Common myeloid progenitor, CD34-positive (primary cell): ENCODE results near the gene TSPAN5.
A peak's percentile ranks its signal among the peaks of the same experiment; 100 is the strongest.

Experiments used
- CTCF ChIA-PET: fragments of 350-600 bp; sonication (Branson Sonifier 250); formaldehyde crosslinking; loops from one replicate; lab custom pipeline; 2021; ENCODE audit warnings: antibody characterized with exemption; lab: Charles Lee
- POLR2A ChIA-PET: fragments of 350-600 bp; sonication (Branson Sonifier 250); formaldehyde crosslinking; loops from one replicate; lab custom pipeline; 2021; ENCODE audit warnings: antibody characterized with exemption; lab: Charles Lee
- DNase-seq, 3 donors: peaks; one replicate each; pipeline versions ENCODE4 v3.0.0 to v3.0.0-alpha.2; 2013
- H3K27ac ChIP-seq, 2 experiments: 1 replicate in 1 of 2; 2 replicates in 1 of 2; pipeline ENCODE4 v1.7.0; 2013; ENCODE audit warnings: inconsistent platforms in 2 of 2, low read length in 2 of 2, mild to moderate bottlenecking in 2 of 2, low read depth in 1 of 2, moderate library complexity in 1 of 2; ENCODE audit not compliant: severe bottlenecking in 2 of 2, insufficient read depth in 1 of 2, poor library complexity in 1 of 2
- H3K27me3 ChIP-seq, 5 experiments: replicated peaks in 2 of 5; 1 replicate in 3 of 5; 2 replicates in 2 of 5; pipeline versions ENCODE4 v1.6.1 to v1.7.0; 2013; ENCODE audit warnings: low read length in 4 of 5, mild to moderate bottlenecking in 2 of 5, moderate library complexity in 2 of 5, inconsistent platforms in 1 of 5; ENCODE audit not compliant: insufficient read depth in 5 of 5, control insufficient read depth in 4 of 5
- H3K36me3 ChIP-seq, 4 experiments: 1 replicate in 2 of 4; 2 replicates in 2 of 4; pipeline versions ENCODE4 v1.6.1 to v1.7.0; 2013; ENCODE audit warnings: low read length in 3 of 4, control low read depth in 1 of 4, mild to moderate bottlenecking in 1 of 4; ENCODE audit not compliant: control insufficient read depth in 4 of 4, insufficient read depth in 4 of 4
- H3K4me1 ChIP-seq, 4 experiments: 1 replicate in 3 of 4; 2 replicates in 1 of 4; pipeline versions ENCODE4 v1.6.1 to v1.7.1; 2013; ENCODE audit warnings: low read length in 3 of 4, mild to moderate bottlenecking in 3 of 4, control low read depth in 1 of 4, inconsistent platforms in 1 of 4, moderate library complexity in 1 of 4; ENCODE audit not compliant: control insufficient read depth in 4 of 4, insufficient read depth in 4 of 4; ENCODE audit errors: control extremely low read depth in 1 of 4
- H3K4me3 ChIP-seq, 7 experiments: 1 replicate in 4 of 7; 2 replicates in 3 of 7; pipeline versions ENCODE4 v1.5.1 to v1.7.0; 2013; ENCODE audit warnings: mild to moderate bottlenecking in 7 of 7, low read length in 6 of 7, moderate library complexity in 6 of 7, inconsistent platforms in 2 of 7, low read depth in 2 of 7, control low read depth in 1 of 7; ENCODE audit not compliant: insufficient read depth in 4 of 7, control insufficient read depth in 1 of 7; ENCODE audit errors: extremely low read depth in 1 of 7
- H3K9me3 ChIP-seq, 5 experiments: 1 replicate in 4 of 5; 2 replicates in 1 of 5; pipeline versions ENCODE4 v1.6.1 to v1.7.1; 2013; ENCODE audit warnings: low read length in 4 of 5, mild to moderate bottlenecking in 2 of 5, inconsistent platforms in 1 of 5, low read depth in 1 of 5, moderate library complexity in 1 of 5; ENCODE audit not compliant: control insufficient read depth in 4 of 5, insufficient read depth in 2 of 5; ENCODE audit errors: control extremely low read depth in 1 of 5
- WGBS: methylation state at CpG from one replicate; pipeline ENCODE4 v1.1.5; 2013; ENCODE audit not compliant: insufficient coverage; 5-methylcytosine and 5-hydroxymethylcytosine counted together

Gene TSPAN5

GRCh38 chr4:98508829-98509598 lies 149.4 kb downstream of the TSPAN5 start:
- ChIA-PET CTCF (no interaction called here), POLR2A (no interaction called here)
- no peaks in the 10 kb centered on the region for H3K27me3 ChIP-seq
- H3K4me1 ChIP-seq: peaks cover 0 to 19% (median 5%) of the 10 kb centered on the region in 4 experiments
- DNase-seq: no peak
- WGBS: 100% methylated on average over 2 of the region's 7 CpGs
- H3K9me3 ChIP-seq: no peaks in the 10 kb centered on the region
- no peak overlapping the region for H3K27ac ChIP-seq
- H3K4me3 ChIP-seq: no peak overlapping the region
- no peaks in the 10 kb centered on the region for H3K36me3 ChIP-seq

- no peak overlapping the region for H3K4me3 ChIP-seq
- H3K4me1 ChIP-seq: peaks cover 0 to 19% (median 5%) of the 10 kb centered on the region in 4 experiments
- H3K27ac ChIP-seq: no peak overlapping the region
- H3K9me3 ChIP-seq: no peaks in the 10 kb centered on the region
- no peaks in the 10 kb centered on the region for H3K27me3 ChIP-seq
- POLR2A ChIA-PET: no interaction called here
- CTCF ChIA-PET: no interaction called here
- WGBS: 98% methylated on average over 3 of the region's 4 CpGs
- DNase-seq: no peak
- no peaks in the 10 kb centered on the region for H3K36me3 ChIP-seq
Observed at GRCh38 chr4:98508248-98508647, 150.2 kb downstream of the TSPAN5 start.

GRCh38 chr4:98507299-98507698 lies 151.1 kb downstream of the TSPAN5 start:
- Histone ChIP-seq H3K4me1 (peaks cover 0 to 15% (median 5%) of the 10 kb centered on the region in 4 experiments), H3K4me3 (no peak overlapping the region), H3K9me3 (no peaks in the 10 kb centered on the region), H3K36me3 (no peaks in the 10 kb centered on the region), H3K27ac (no peak overlapping the region), H3K27me3 (no peaks in the 10 kb centered on the region)
- ChIA-PET CTCF (no interaction called here), POLR2A (no interaction called here)
- DNase-seq: no peak
- WGBS: 100% methylated on average over 1 of the region's 3 CpGs

GRCh38 chr4:98506462-98507132 lies 151.8 kb downstream of the TSPAN5 start:
- 89% methylated on average over 1 of the region's 5 CpGs for WGBS
- Histone ChIP-seq H3K4me1 (peaks cover 0 to 15% (median 5%) of the 10 kb centered on the region in 4 experiments), H3K36me3 (no peaks in the 10 kb centered on the region), H3K9me3 (no peaks in the 10 kb centered on the region), H3K27ac (no peak overlapping the region), H3K4me3 (no peak overlapping the region), H3K27me3 (no peaks in the 10 kb centered on the region)
- CTCF ChIA-PET: no interaction called here
- POLR2A ChIA-PET: no interaction called here
- peak in 1 of 3 donors; percentile 13 for DNase-seq

GRCh38 chr4:98505992-98506391 lies 152.4 kb downstream of the TSPAN5 start:
- POLR2A ChIA-PET: no interaction called here
- Histone ChIP-seq H3K9me3 (no peaks in the 10 kb centered on the region), H3K4me3 (no peak overlapping the region), H3K4me1 (peaks cover 0 to 10% (median 4%) of the 10 kb centered on the region in 4 experiments), H3K27me3 (no peaks in the 10 kb centered on the region), H3K36me3 (no peaks in the 10 kb centered on the region), H3K27ac (no peak overlapping the region)
- DNase-seq: no peak
- WGBS: no CpG with 5 or more reads among the region's 1 CpG
- CTCF ChIA-PET: no interaction called here

GRCh38 chr4:98504091-98504490 lies 154.3 kb downstream of the TSPAN5 start:
- H3K4me1 ChIP-seq: no peaks in the 10 kb centered on the region
- no peak for DNase-seq
- no peaks in the 10 kb centered on the region for H3K27me3 ChIP-seq
- H3K9me3 ChIP-seq: no peaks in the 10 kb centered on the region
- H3K4me3 ChIP-seq: no peak overlapping the region
- WGBS: 100% methylated on average over 2 of the region's 2 CpGs
- CTCF ChIA-PET: interaction anchor here (1.1 kb wide), 1 partner anchor 36 kb away, joined by 3 read pairs; no protein-coding TSS in a partner anchor
- H3K36me3 ChIP-seq: no peaks in the 10 kb centered on the region
- no peak overlapping the region for H3K27ac ChIP-seq
- POLR2A ChIA-PET: no interaction called here

- no peak for DNase-seq
- no peak overlapping the region for H3K4me3 ChIP-seq
- no peak overlapping the region for H3K27ac ChIP-seq
- no peaks in the 10 kb centered on the region for H3K4me1 ChIP-seq
- H3K27me3 ChIP-seq: no peaks in the 10 kb centered on the region
- POLR2A ChIA-PET: no interaction called here
- no peaks in the 10 kb centered on the region for H3K9me3 ChIP-seq
- CTCF ChIA-PET: interaction anchor here (1.1 kb wide), 1 partner anchor 36 kb away, joined by 3 read pairs; no protein-coding TSS in a partner anchor
- no peaks in the 10 kb centered on the region for H3K36me3 ChIP-seq
Observed at GRCh38 chr4:98503676-98504075, 154.7 kb downstream of the TSPAN5 start.
